Pericardium fibroblast (primary cell): Measurements from ENCODE around the gene GFI1. TPM values are rescaled to one million over a fixed set of nuclear protein-coding genes. Genes with fewer than 3 reads are reported as not detected.

Source experiments
- total RNA-seq: library from RNA; depleted of rRNA; stranded (reverse); fragments of >200 nt; gene quantifications from 2 replicates; pipeline ENCODE4 v1.2.3, GENCODE V29; 2015

Gene GFI1
- 0.34 TPM in 1 of 2 replicates, not detected in the other for total RNA-seq

DNA sequence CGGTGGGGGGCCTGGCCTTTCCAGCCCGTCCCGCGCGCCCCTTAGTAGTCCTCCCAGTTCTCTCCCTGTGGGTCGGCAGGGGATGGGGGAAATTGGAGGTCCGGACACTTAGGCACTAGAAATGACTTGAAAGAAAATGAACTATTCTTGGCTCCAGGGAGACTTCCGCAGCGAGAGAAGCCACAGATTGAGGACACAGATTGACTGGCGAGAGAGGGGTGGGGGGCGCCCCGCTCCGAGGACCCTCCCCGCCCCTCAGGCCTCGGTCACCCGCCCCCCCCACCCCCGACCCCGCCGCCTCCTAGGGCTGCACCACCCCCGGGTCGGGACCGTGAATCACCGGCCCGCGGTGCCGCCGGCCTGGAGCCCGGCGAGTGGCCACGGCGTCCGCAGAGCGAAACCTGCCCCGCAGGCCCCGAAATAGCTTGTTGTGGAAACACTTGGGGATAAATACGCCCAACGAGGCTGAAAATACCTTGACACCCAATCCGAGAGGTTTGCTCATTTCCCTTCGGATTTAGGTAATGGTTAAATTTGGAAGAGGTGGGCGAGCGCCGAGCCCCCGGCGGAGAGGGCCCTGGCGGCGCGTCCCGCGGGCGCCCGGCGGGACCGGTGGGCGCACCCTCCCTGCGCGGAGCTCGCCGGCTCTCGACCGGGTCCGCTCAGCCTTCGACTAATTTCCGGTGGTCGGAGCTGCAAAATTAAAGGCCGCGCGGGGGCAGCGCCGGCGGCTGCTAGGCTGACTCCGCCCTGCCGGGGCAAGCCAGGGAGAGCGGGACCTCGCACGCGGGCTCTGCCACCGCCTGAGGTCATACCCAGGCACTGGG, at the start of gene GFI1:
GFI1 (minus strand) TSS at position 675 of the 827 bp plus-strand sequence. CDS start 3,438 bp downstream, outside the sequence.

Other genes with a start within 250 kb of the GFI1 start
- gene GLMN, start 187.9 kb downstream of the GFI1 start, total RNA-seq = 4.3 and 7.0 TPM in 2 replicates
- gene RPAP2, start 187.9 kb downstream of the GFI1 start, total RNA-seq = 5.3 and 10.1 TPM in 2 replicates